Measurements from ENCODE around the gene ATG4A.

- TF ChIP-seq EZH2 (IDR thresholded peaks at IDR 0.05) = no peak
- no peak for TF ChIP-seq POLR2AphosphoS5 (IDR thresholded peaks at IDR 0.05; ENCODE audit: borderline replicate concordance, low read depth, low read length)
- TF ChIP-seq FOXP2 (optimal IDR thresholded peaks at IDR 0.05; ENCODE audit: control extremely low read depth, extremely low read length, insufficient read depth) = no peak
These were observed 38.4 kb upstream of the ATG4A start for GRCh38 chrX:108053218-108053617.

Measured in SK-N-MC (cell line).